Tibial artery (tissue), 4 donors: ENCODE data around the gene SPPL2C.

Source experiments
- DNase-seq, 2 donors: peaks; one replicate each; pipeline ENCODE4 v3.0.0-alpha.2; 2019
- H3K27ac ChIP-seq, 2 donors: fragments of 200-600 bp; sonication (generic) in 1 of 2; 1 replicate in 1 of 2; 2 replicates in 1 of 2; pipeline ENCODE4 v1.5.1; 2018 to 2019; ENCODE audit warnings: mild to moderate bottlenecking in 1 of 2
- H3K27me3 ChIP-seq, 2 donors: fragments of 200-600 bp; sonication (generic) in 1 of 2; one replicate each; pipeline versions ENCODE4 v1.5.1 to v1.6.0; 2016 to 2019
- H3K36me3 ChIP-seq, 3 donors: fragments of 200-600 bp; sonication (generic) in 2 of 3; one replicate each; pipeline ENCODE4 v1.5.1; 2016 to 2019; ENCODE audit warnings: mild to moderate bottlenecking in 2 of 3
- H3K4me1 ChIP-seq, 4 donors: fragments of 200-600 bp; sonication (generic) in 2 of 4; 1 replicate in 3 of 4; 2 replicates in 1 of 4; pipeline ENCODE4 v1.5.1; 2016 to 2019
- H3K4me3 ChIP-seq, 2 donors: fragments of 200-600 bp; sonication (generic) in 1 of 2; 1 replicate in 1 of 2; 2 replicates in 1 of 2; pipeline ENCODE4 v1.5.1; 2018 to 2019; ENCODE audit warnings: mild to moderate bottlenecking in 2 of 2
- H3K9me3 ChIP-seq, 3 donors: fragments of 200-600 bp; sonication (generic) in 1 of 3; one replicate each; pipeline ENCODE4 v1.5.1; 2016 to 2019
- intact Hi-C: fragments of 100-400 bp; cut with DNase I; formaldehyde crosslinking; loops from one replicate; pipeline ENCODE4 v1.15.0; 2023; ENCODE audit warnings: low total_unique reads
- TF ChIP-seq, protein P1 (sequence below), 2 experiments: fragments of 200-600 bp in 1 of 2; fragments of 450-650 bp in 1 of 2; IDR thresholded peaks; one replicate each; pipeline ENCODE4 v1.5.1; 2017 to 2019; ENCODE audit warnings: antibody characterized with exemption in 2 of 2, mild to moderate bottlenecking in 1 of 2, moderate library complexity in 1 of 2

Gene SPPL2C

DNA sequence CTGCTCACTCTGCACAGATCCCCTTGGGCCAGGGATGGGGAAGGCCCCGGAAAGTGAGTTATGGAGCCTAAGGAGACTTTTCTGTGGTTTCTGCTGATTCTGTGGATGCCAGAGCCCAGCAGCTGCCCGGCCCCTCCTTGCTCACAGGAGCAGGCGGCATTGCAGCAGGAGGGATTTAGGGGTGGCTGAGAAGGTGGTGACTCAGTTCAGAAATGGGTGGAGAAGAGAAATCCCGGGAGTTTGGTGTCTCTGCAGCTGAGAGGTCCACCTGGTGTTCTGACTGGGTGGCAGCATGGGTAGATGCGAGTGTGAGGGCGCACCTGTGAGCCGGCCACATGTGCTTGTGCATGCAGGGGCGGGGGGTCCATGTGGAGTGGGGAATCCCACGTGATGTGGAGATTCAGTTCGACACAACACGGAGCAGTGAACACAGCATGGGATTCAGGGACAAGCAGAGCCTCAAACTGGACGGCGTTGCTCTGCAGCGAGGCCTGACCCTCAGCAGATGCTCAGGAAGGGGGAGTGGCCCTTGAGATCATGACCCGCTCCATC, 16.0 kb upstream of the SPPL2C start:
- Histone ChIP-seq H3K27me3 (peaks cover 0 to 75% of the 10 kb centered on the region in 2 donors), H3K4me3 (no peak overlapping the region), H3K4me1 (peaks cover 0 to 2% (median 0%) of the 10 kb centered on the region in 4 donors), H3K36me3 (no peaks in the 10 kb centered on the region), H3K9me3 (no peaks in the 10 kb centered on the region), H3K27ac (no peak overlapping the region)
- TF ChIP-seq, protein P1, sequence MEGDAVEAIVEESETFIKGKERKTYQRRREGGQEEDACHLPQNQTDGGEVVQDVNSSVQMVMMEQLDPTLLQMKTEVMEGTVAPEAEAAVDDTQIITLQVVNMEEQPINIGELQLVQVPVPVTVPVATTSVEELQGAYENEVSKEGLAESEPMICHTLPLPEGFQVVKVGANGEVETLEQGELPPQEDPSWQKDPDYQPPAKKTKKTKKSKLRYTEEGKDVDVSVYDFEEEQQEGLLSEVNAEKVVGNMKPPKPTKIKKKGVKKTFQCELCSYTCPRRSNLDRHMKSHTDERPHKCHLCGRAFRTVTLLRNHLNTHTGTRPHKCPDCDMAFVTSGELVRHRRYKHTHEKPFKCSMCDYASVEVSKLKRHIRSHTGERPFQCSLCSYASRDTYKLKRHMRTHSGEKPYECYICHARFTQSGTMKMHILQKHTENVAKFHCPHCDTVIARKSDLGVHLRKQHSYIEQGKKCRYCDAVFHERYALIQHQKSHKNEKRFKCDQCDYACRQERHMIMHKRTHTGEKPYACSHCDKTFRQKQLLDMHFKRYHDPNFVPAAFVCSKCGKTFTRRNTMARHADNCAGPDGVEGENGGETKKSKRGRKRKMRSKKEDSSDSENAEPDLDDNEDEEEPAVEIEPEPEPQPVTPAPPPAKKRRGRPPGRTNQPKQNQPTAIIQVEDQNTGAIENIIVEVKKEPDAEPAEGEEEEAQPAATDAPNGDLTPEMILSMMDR (IDR thresholded peaks at IDR 0.05): no peak
- DNase-seq: no peak
- intact Hi-C loops: no loop called here

DNA sequence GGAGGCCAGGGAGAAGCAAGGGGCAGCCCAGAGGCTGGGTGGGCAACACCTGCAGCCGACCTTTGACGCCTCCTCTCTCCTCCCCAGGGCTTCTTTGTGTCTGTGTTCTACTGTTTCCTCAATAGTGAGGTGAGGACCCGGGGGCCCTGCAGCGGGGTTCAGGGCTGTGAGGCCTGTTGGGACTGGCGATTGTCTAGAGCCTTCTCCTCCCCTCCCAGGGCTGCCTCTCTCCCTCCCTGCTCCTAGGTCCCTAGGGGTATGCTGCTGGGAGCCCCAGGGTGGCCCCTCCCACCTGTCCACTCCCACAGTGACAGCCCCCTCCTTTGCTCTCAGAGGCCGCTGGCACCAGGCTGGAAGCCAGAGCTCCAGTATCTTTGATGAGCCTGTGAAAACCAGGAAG, 10.8 kb upstream of the SPPL2C start:
- H3K27ac ChIP-seq: no peak overlapping the region
- no peaks in the 10 kb centered on the region for H3K9me3 ChIP-seq
- H3K4me3 ChIP-seq: no peak overlapping the region
- TF ChIP-seq, protein P1 (IDR thresholded peaks at IDR 0.05): no peak
- peaks cover 0 to 2% (median 0%) of the 10 kb centered on the region in 4 donors for H3K4me1 ChIP-seq
- H3K27me3 ChIP-seq: peaks cover 0 to 78% of the 10 kb centered on the region in 2 donors
- H3K36me3 ChIP-seq: no peaks in the 10 kb centered on the region
- intact Hi-C loops: loop anchor here (2.0 kb wide), 1 partner anchor 193 kb away; no protein-coding TSS in a partner anchor
- no peak for DNase-seq

DNA sequence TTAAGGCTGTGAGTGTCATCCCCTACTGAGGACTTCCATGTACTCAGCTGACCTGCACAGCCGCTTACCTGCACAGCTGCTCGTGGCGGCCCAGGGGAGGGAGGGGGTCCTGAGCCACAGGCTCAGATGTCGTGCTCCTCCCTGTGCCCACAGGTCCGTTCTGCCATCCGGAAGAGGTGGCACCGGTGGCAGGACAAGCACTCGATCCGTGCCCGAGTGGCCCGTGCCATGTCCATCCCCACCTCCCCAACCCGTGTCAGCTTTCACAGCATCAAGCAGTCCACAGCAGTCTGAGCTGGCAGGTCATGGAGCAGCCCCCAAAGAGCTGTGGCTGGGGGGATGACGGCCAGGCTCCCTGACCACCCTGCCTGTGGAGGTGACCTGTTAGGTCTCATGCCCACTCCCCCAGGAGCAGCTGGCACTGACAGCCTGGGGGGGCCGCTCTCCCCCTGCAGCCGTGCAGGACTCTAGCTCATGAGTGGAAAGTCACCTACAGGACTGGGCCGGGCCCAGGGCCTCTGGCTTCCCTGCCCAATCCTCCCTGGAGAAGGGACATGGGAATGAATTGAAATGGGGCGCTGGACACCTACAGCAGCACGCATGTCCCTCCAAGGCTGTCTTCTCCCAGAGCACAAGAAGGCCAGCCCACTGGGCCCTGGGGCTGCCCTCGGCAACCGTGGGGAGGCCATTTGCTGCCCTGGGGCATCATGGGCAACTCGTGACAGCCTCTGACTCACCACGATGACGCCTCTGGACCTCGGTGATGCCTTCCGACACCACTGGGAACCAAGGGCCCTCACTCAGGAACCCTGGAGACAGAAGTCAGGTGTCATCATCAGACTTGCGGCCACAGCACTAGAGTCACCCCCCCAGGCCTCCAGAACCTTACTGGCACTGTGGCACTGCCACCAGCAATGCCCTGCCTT, 9.9 kb upstream of the SPPL2C start:
- intact Hi-C loops: loop anchor here (2.0 kb wide), 1 partner anchor 194 kb away; no protein-coding TSS in a partner anchor
- H3K27me3 ChIP-seq: peaks cover 0 to 79% of the 10 kb centered on the region in 2 donors
- no peaks in the 10 kb centered on the region for H3K9me3 ChIP-seq
- peaks cover 0 to 2% (median 0%) of the 10 kb centered on the region in 4 donors for H3K4me1 ChIP-seq
- TF ChIP-seq, protein P1 (IDR thresholded peaks at IDR 0.05): no peak
- DNase-seq: no peak
- H3K36me3 ChIP-seq: no peaks in the 10 kb centered on the region
- no peak overlapping the region for H3K27ac ChIP-seq
- H3K4me3 ChIP-seq: no peak overlapping the region

DNA sequence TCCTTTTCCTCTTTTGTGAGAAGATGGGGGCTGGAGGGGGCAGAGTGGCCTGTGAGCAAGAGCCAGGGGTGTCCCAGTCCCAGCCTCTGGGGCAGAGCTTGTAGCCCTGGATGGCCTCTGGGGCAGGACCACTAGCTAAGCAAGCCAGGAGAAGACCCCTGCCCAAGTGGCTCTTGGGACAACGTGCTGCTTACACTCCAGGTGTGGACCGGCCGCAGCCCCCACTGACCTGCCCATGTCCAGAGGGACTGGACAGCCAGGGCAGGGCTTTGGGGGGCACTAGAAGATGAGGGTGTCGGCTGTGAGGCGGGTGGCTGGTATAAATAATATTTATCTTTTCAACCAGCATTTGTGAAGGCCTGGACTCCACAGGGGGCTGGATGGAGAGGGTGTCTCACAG, 9.2 kb upstream of the SPPL2C start:
- Histone ChIP-seq H3K27ac (no peak overlapping the region), H3K36me3 (no peaks in the 10 kb centered on the region), H3K4me3 (no peak overlapping the region), H3K9me3 (no peaks in the 10 kb centered on the region), H3K4me1 (peaks cover 0 to 2% (median 0%) of the 10 kb centered on the region in 4 donors), H3K27me3 (peaks cover 0 to 79% of the 10 kb centered on the region in 2 donors)
- TF ChIP-seq, protein P1 (IDR thresholded peaks at IDR 0.05): no peak
- intact Hi-C loops: loop anchor here (2.0 kb wide), 1 partner anchor 195 kb away; no protein-coding TSS in a partner anchor
- no peak for DNase-seq

DNA sequence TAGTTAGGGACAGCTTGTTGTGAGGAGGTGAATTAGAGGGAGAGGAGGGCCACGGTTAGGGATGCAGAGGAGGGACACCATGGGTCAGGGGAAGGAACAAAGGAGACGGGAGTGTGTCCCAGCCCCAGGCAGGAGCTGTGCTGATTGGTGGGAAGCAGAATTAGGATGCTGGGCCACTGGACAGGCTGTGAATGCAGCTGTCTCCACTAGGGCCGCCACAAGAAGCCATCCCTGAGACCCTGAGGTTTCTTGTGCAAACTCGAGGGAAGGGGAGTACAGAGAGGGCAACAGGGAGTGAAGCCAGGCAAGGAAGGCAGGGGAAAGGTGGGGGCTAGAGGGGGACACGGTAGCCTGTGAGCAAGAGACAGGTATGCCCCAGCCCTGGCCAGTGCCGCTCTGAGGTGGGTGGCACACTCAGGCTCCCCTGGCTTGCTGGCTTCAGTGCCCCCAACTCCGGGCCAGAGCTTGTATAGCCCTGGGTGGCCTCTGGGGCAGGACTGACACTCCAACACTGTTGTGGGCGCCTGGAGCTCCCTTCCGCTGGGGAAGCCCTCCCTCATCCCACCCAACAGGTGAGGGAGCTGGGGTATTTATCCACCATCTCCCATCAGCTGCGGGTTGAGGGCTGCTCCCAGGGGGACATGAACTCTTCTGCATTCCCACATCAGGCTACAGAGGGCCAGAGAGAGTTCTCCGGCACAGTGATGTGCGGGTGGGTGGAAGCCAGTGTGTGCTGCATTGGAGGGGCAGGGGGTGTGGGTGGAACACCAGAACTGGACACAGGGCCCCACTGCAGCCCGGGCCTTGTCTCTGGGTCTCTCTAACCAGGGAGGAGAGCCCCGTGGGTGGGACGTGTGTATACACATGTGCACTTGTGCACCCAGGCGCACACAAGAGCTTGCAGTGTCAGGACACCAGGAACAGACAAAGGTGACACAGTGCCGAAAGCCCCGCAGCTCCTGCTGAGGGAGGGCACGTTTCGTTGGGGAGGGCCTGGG, 8.3 kb upstream of the SPPL2C start:
- H3K27me3 ChIP-seq: peaks cover 0 to 77% of the 10 kb centered on the region in 2 donors
- no peaks in the 10 kb centered on the region for H3K36me3 ChIP-seq
- H3K27ac ChIP-seq: no peak overlapping the region
- DNase-seq: no peak
- peaks cover 0 to 2% (median 0%) of the 10 kb centered on the region in 4 donors for H3K4me1 ChIP-seq
- intact Hi-C loops: no loop called here
- H3K4me3 ChIP-seq: no peak overlapping the region
- no peaks in the 10 kb centered on the region for H3K9me3 ChIP-seq
- TF ChIP-seq, protein P1 (IDR thresholded peaks at IDR 0.05): no peak
